ENCODE results near the gene MITF. TPM values are rescaled to one million over a fixed set of nuclear protein-coding genes. Genes with fewer than 3 reads are reported as not detected.
A peak's percentile ranks its signal among the peaks of the same experiment; 100 is the strongest.
"Not testable (repeated sequence)": the region's sequence is repeated elsewhere in the genome, so short reads cannot be mapped to it uniquely, and the experiment has no call there.

The MITF gene
- total RNA-seq, 6 experiments from 2014 or later: 1.9 to 4.1 (median 3.8) TPM

DNA sequence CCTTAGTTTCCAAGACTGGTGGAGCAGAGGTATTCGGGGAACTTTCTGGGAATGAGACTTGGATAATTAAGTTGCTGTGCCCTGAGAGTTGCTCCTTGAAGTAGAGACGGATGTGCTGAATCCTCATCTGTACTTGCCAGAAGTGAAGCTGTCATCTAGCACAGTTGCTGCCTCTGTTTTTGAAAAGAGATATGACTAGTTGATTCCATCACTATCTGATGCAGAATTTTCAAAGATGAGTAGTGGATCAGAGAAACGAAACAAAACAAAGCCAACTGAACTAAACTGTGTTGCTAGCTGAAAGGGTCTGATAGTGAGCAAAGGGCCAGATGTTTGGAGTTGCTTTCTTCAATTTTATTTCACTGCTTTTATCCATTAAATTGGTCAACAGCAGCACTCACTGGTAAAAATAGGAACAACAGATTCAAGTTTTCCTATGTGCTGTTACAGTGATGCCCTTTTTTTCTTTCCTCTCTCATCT, 52.7 kb downstream of the MITF start:
- WGBS (ENCODE audit: insufficient coverage, low coverage, low lambda C conversion rate, missing lambda C conversion rate): 40% methylated on average over 3 of the region's 3 CpGs
- no peak for TF ChIP-seq POLR2A (IDR thresholded peaks at IDR 0.05)
- TF ChIP-seq, protein P1, sequence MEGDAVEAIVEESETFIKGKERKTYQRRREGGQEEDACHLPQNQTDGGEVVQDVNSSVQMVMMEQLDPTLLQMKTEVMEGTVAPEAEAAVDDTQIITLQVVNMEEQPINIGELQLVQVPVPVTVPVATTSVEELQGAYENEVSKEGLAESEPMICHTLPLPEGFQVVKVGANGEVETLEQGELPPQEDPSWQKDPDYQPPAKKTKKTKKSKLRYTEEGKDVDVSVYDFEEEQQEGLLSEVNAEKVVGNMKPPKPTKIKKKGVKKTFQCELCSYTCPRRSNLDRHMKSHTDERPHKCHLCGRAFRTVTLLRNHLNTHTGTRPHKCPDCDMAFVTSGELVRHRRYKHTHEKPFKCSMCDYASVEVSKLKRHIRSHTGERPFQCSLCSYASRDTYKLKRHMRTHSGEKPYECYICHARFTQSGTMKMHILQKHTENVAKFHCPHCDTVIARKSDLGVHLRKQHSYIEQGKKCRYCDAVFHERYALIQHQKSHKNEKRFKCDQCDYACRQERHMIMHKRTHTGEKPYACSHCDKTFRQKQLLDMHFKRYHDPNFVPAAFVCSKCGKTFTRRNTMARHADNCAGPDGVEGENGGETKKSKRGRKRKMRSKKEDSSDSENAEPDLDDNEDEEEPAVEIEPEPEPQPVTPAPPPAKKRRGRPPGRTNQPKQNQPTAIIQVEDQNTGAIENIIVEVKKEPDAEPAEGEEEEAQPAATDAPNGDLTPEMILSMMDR (IDR thresholded peaks at IDR 0.05): peak; percentile 21 to 37 (median 30)
- Histone ChIP-seq H3K4me1 (no peaks in the 10 kb centered on the region), H3K27me3 (no peaks in the 10 kb centered on the region), H3K9me3 (no peaks in the 10 kb centered on the region), H3K4me3 (no peak overlapping the region), H3K27ac (no peak overlapping the region), H3K36me3 (no peaks in the 10 kb centered on the region)
- intact Hi-C loops (cut with DNase I): no loop called here
- DNase-seq (no peak), ATAC-seq (peak in 3 of 4 donors; percentile 51 to 59 (median 53))

DNA sequence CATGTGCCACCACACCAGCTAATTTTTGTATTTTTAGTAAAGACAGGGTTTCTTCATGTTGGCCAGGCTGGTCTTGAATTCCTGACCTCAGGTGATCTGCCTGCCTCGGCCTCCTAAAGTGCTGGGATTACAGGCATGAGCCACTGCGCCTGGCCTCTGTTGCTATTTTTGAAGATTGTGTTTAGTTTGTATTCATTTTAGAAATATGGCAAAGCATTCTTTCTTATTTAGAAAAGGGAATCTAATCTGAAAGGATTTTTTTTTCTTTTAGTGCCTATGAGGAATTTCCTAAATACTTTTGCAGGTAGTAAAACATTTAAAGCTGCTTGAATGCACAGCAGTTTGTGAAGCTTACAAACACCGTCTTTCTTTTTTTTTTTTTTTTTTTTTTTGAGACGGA, 56.9 kb downstream of the MITF start:
- H3K4me1 ChIP-seq; H3K36me3 ChIP-seq; DNase-seq; intact Hi-C loops (cut with DNase I); H3K27ac ChIP-seq; H3K27me3 ChIP-seq; H3K9me3 ChIP-seq; ATAC-seq; H3K4me3 ChIP-seq: not testable (repeated sequence)
- WGBS (ENCODE audit: insufficient coverage, low coverage, low lambda C conversion rate, missing lambda C conversion rate): 86% methylated on average over 3 of the region's 4 CpGs

DNA sequence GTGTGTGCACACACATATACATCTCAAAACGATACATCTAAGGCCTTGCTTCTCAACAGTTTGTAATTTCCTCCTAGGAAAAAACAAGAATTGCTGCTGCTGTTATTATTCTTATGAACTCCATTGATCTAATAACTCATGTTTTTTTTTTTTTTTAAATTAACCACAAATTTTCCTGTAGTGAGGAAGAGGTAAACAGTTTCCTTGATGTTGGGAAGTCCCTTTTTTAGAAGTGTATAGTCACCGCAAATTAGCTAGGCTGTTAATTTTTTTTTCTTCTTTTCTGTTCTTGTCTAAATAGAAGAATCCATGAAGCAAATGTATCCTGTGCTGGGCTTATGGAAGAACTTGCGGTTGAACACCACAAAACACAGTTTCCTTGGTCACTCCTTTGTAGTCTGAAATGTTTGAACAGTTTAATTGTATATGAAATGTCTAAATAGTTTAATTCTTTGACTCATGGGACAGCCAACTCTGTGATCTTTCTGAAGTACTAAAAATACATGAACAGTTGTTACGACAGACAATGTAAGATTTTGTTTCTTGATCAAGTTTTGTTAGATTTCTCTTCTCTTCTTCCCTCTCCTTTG, 64.5 kb downstream of the MITF start:
- intact Hi-C loops (cut with DNase I): no loop called here
- ATAC-seq: no peak
- 84% methylated on average over 4 of the region's 4 CpGs for whole genome bisulfite sequencing (ENCODE audit: insufficient coverage, low coverage, low lambda C conversion rate, missing lambda C conversion rate)
- no peaks in the 10 kb centered on the region for H3K9me3 ChIP-seq
- no peaks in the 10 kb centered on the region for H3K4me1 ChIP-seq
- H3K36me3 ChIP-seq: no peaks in the 10 kb centered on the region
- H3K4me3 ChIP-seq: no peak overlapping the region
- no peak overlapping the region for H3K27ac ChIP-seq
- no peak for TF ChIP-seq POLR2A (IDR thresholded peaks at IDR 0.05)
- DNase-seq: no peak
- no peaks in the 10 kb centered on the region for H3K27me3 ChIP-seq

DNA sequence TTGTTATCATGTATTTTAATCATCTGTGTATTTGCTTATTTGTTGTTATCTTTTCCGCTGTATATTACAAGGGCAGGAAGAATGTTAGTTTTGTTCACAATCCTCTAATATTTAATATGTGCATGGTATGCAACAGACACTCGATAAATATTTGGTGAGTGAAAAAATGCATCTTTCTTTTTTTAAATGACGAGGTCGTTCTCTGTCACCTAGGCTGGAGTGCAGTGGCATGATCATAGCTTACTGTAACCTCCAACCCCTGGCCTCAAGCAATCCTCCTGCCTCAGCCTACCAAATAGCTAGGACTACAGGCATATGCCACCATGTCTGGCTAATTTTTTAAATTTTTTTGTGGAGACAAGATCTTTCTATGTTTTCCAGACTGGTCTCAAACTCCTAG, 66.2 kb downstream of the MITF start:
- no peak for ATAC-seq
- no peak overlapping the region for H3K4me3 ChIP-seq
- H3K36me3 ChIP-seq: no peaks in the 10 kb centered on the region
- no peak for DNase-seq
- no peaks in the 10 kb centered on the region for H3K27me3 ChIP-seq
- TF ChIP-seq, protein P1 (IDR thresholded peaks at IDR 0.05): no peak
- no peak for TF ChIP-seq POLR2A (IDR thresholded peaks at IDR 0.05)
- H3K9me3 ChIP-seq: no peaks in the 10 kb centered on the region
- no peak overlapping the region for H3K27ac ChIP-seq
- intact Hi-C loops (cut with DNase I): no loop called here
- no peaks in the 10 kb centered on the region for H3K4me1 ChIP-seq
- WGBS (ENCODE audit: insufficient coverage, low coverage, low lambda C conversion rate, missing lambda C conversion rate): 82% methylated on average over 4 of the region's 4 CpGs

DNA sequence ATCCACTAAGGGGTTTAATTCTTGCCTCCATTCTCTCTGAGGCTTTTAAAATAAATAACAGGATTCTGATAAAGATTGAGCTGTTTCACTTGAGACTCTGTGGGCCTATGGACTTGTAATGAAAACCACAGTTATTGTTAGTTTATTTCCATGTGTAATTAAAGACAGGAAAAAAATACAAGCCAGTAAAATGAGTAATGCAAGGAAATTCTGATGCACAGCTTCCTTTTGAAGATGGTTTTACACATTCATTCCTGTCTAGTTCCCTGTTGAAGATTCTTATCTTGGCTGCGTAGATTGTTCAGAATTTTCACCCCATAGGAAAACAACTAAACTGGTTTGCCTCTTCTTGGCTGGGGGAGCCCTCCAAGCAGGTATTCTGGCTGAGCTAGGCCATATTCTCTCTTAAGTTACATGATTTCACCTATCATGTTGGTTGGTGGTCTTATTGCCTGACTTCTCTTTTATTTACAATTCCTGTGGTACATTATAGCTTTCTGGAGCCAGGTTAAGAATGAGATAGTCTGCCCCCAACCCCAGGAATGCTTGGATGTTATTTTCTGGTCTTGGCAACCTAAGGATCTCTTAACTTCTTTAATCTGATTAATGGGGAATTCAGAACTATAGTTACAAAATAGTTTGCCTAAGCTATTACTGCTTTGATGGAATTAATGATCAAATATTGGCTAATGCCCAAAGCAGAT, 67.6 kb downstream of the MITF start:
- 80% methylated on average over 1 of the region's 1 CpG for WGBS (ENCODE audit: insufficient coverage, low coverage, low lambda C conversion rate, missing lambda C conversion rate)
- ATAC-seq (no peak), DNase-seq (no peak)
- Histone ChIP-seq H3K4me3 (no peak overlapping the region), H3K36me3 (no peaks in the 10 kb centered on the region), H3K4me1 (no peaks in the 10 kb centered on the region), H3K27me3 (no peaks in the 10 kb centered on the region), H3K27ac (no peak overlapping the region), H3K9me3 (no peaks in the 10 kb centered on the region)
- TF ChIP-seq POLR2A (IDR thresholded peaks at IDR 0.05): no peak
- TF ChIP-seq, protein P1 (IDR thresholded peaks at IDR 0.05): no peak
- intact Hi-C loops (cut with DNase I): no loop called here

Data from right lobe of liver (tissue), 6 donors.